Astrocyte (in vitro differentiated cells and primary cell): ENCODE results near the gene KIZ. TPM values are rescaled to one million over a fixed set of nuclear protein-coding genes. Genes with fewer than 3 reads are reported as not detected.

Source experiments
- DNase-seq: peaks from one replicate; pipeline ENCODE4 v3.0.0-alpha.2; 2010; ENCODE audit warnings: low read depth
- FAIRE-seq: peaks from 2 replicates; lab custom pipeline; 2011; peaks lifted over from hg19 to GRCh38; lab: Jason Lieb, UNC
- H2AFZ ChIP-seq: 2 replicates; pipeline ENCODE4 v1.6.0; 2012; ENCODE audit warnings: low read depth, low read length, inconsistent platforms
- H3K27ac ChIP-seq: 2 replicates; pipeline ENCODE4 v1.5.1; 2011; ENCODE audit warnings: low read depth, low read length, inconsistent platforms
- H3K27me3 ChIP-seq: 2 replicates; pipeline ENCODE4 v1.6.0; 2011; ENCODE audit warnings: low read length, inconsistent platforms; ENCODE audit not compliant: insufficient read depth
- H3K36me3 ChIP-seq: 2 replicates; pipeline ENCODE4 v1.5.1; 2011; ENCODE audit warnings: low read length, inconsistent platforms; ENCODE audit not compliant: insufficient read depth
- H3K4me1 ChIP-seq: 2 replicates; pipeline ENCODE4 v1.5.1; 2011; ENCODE audit warnings: low read length, inconsistent platforms; ENCODE audit not compliant: insufficient read depth
- H3K4me2 ChIP-seq: 2 replicates; pipeline ENCODE4 v1.6.0; 2012; ENCODE audit warnings: low read length, inconsistent platforms
- H3K4me3 ChIP-seq: 2 replicates; pipeline ENCODE4 v1.5.1; 2011; ENCODE audit warnings: low read depth, mild to moderate bottlenecking, low read length, inconsistent platforms; ENCODE audit not compliant: insufficient read depth
- H3K79me2 ChIP-seq: 2 replicates; pipeline ENCODE4 v1.6.0; 2012; ENCODE audit warnings: mild to moderate bottlenecking, low read length, inconsistent platforms; ENCODE audit not compliant: insufficient read depth
- H3K9ac ChIP-seq: 2 replicates; pipeline ENCODE4 v1.6.0; 2012; ENCODE audit warnings: mild to moderate bottlenecking, low read length, inconsistent platforms
- H3K9me3 ChIP-seq: 2 replicates; pipeline ENCODE4 v1.5.1; 2012; ENCODE audit warnings: low read depth, mild to moderate bottlenecking, low read length, inconsistent platforms; ENCODE audit not compliant: insufficient read depth
- H4K20me1 ChIP-seq: 2 replicates; pipeline ENCODE4 v1.6.0; 2012; ENCODE audit warnings: low read length, inconsistent platforms; ENCODE audit not compliant: insufficient read depth
- H3K27ac Mint-ChIP-seq: one replicate; pipeline ENCODE4 v1.8.0; 2021; ENCODE audit warnings: mild to moderate bottlenecking, mixed read lengths; ENCODE audit not compliant: unreplicated experiment
- H3K27me3 Mint-ChIP-seq: one replicate; pipeline ENCODE4 v1.8.0; 2021; ENCODE audit warnings: low read depth, mixed read lengths; ENCODE audit not compliant: unreplicated experiment
- H3K36me3 Mint-ChIP-seq: one replicate; pipeline ENCODE4 v1.8.0; 2021; ENCODE audit warnings: low read depth, mixed read lengths; ENCODE audit not compliant: unreplicated experiment
- H3K4me1 Mint-ChIP-seq: one replicate; pipeline ENCODE4 v1.8.0; 2021; ENCODE audit warnings: low read depth, mixed read lengths; ENCODE audit not compliant: unreplicated experiment
- H3K4me3 Mint-ChIP-seq: one replicate; pipeline ENCODE4 v1.8.0; 2021; ENCODE audit warnings: mild to moderate bottlenecking, moderate library complexity, mixed read lengths; ENCODE audit not compliant: unreplicated experiment
- H3K9me3 Mint-ChIP-seq: one replicate; pipeline ENCODE4 v1.8.0; 2021; ENCODE audit warnings: mild to moderate bottlenecking, mixed read lengths; ENCODE audit not compliant: unreplicated experiment
- EZH2 ChIP-seq: IDR thresholded peaks from 2 replicates; pipeline ENCODE4 v1.6.1; 2012; ENCODE audit warnings: mild to moderate bottlenecking, low read length, inconsistent platforms; ENCODE audit not compliant: insufficient read depth
- total RNA-seq: library from RNA; stranded (reverse); gene quantifications from 2 replicates; pipeline ENCODE4 v1.2.1, GENCODE V29; 2021
- TF ChIP-seq, protein P1 (sequence below): IDR thresholded peaks from 2 replicates; pipeline ENCODE4 v1.5.1; 2011; ENCODE audit warnings: low read depth, mild to moderate bottlenecking, inconsistent platforms, low read length, moderate library complexity; ENCODE audit not compliant: insufficient read depth

KIZ gene
- total RNA-seq, 1 donor from 2014 or later: 9.7 TPM

DNA sequence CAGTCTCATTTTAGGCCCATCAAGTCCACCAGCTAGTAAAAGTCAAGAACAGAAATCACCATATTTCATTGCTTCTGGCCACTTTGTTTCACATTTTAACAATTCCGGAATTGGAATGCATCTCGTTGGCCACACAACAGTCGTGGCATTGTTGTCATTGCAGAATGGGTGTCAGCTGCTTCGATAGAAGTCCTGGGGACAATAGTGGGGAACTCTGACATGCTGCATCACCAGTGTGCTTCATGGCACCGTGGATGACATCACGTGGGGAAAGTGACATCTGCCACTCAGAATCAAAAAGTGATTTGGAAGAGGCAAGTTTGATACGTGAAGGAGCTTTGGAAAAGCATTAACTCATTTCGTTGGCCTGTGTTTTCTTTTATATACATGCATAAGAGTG, 133.5 kb downstream of the KIZ start:
- Mint-ChIP-seq H3K36me3 (no peaks in the 10 kb centered on the region), H3K27me3 (peaks cover 1% of the 10 kb centered on the region), H3K4me1 (no peaks in the 10 kb centered on the region), H3K27ac (no peak overlapping the region), H3K9me3 (no peaks in the 10 kb centered on the region), H3K4me3 (no peak overlapping the region)
- H2AFZ ChIP-seq: no peak overlapping the region
- no peak for DNase-seq
- no peaks in the 10 kb centered on the region for H3K9me3 ChIP-seq
- no peak for TF ChIP-seq EZH2
- TF ChIP-seq, protein P1, sequence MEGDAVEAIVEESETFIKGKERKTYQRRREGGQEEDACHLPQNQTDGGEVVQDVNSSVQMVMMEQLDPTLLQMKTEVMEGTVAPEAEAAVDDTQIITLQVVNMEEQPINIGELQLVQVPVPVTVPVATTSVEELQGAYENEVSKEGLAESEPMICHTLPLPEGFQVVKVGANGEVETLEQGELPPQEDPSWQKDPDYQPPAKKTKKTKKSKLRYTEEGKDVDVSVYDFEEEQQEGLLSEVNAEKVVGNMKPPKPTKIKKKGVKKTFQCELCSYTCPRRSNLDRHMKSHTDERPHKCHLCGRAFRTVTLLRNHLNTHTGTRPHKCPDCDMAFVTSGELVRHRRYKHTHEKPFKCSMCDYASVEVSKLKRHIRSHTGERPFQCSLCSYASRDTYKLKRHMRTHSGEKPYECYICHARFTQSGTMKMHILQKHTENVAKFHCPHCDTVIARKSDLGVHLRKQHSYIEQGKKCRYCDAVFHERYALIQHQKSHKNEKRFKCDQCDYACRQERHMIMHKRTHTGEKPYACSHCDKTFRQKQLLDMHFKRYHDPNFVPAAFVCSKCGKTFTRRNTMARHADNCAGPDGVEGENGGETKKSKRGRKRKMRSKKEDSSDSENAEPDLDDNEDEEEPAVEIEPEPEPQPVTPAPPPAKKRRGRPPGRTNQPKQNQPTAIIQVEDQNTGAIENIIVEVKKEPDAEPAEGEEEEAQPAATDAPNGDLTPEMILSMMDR: no peak
- no peak overlapping the region for H3K4me2 ChIP-seq
- H3K27me3 ChIP-seq: no peaks in the 10 kb centered on the region
- no peak overlapping the region for H3K4me3 ChIP-seq
- H3K4me1 ChIP-seq: no peaks in the 10 kb centered on the region
- H3K36me3 ChIP-seq: no peaks in the 10 kb centered on the region
- no peak for FAIRE-seq
- no peak overlapping the region for H3K9ac ChIP-seq
- H3K27ac ChIP-seq: no peak overlapping the region
- no peaks in the 10 kb centered on the region for H4K20me1 ChIP-seq
- H3K79me2 ChIP-seq: no peaks in the 10 kb centered on the region

DNA sequence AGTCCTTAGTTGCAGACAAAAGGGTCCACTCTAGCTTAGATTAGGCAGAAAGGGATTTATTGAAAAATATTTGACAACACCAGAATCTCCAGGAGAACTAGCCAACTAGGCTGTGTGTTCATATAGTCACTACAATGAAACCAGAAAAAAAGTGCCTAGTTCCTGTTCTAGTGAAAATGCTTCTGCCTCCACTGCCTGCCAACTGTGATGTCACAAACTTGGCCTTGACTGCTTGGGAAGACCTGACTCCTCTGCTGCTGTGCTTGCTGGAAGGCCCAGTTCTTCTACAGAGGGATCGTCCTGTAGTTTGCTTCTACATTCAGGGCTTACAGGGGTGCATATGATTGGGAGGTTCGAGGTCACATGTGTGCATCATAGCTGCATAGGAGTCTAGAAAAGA, 136.9 kb downstream of the KIZ start:
- peaks cover 11% of the 10 kb centered on the region for H3K9me3 Mint-ChIP-seq
- no peak for TF ChIP-seq EZH2
- TF ChIP-seq, protein P1: no peak

DNA sequence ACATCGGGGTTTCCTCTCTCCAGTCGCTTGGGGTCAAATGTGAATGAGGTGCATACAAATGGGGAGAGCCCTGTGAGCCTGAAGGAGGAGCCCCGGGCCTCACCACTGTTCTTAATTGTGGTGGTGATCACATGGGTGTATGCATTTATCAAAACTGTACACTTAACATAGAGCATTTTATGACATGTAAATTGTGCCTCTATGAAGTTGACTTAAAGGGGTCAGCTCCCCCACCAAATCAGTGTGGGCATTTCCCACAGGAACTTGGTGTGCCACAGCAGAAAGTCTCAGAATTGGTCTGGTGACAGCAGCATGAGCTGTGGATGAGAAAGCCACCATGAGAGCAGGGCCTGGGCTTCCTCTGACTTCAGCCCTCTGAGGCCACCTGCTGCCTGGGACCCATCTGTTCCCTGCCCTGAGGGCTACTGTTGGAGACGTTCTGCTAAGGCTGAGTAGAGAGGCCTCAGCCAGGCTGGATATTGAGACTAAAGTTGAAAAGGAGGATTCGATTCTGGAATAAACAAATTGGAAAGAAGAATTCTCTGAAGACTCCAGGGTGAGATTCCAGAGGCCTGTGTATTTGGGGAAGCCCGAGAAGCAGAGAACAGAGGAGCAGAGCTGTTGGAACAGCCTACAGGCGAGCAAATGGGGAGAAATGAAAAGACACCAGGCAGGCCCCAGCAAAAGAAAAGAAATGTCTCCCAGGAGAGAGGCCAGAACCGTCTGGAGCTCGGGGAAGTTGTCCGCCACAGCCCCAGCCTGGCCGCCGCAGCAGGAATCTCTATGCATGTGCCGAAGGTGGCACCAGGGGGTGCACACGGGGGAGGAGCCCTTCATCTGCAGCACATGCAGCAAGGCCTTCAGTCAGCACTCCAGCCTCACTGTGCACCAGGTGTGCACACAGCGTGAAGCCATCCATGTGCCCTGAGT, 139.6 kb downstream of the KIZ start:
- H3K4me3 Mint-ChIP-seq: no peak overlapping the region
- TF ChIP-seq EZH2: no peak
- TF ChIP-seq, protein P1: no peak
- H3K36me3 ChIP-seq: no peaks in the 10 kb centered on the region
- peaks cover 10% of the 10 kb centered on the region for H3K9me3 ChIP-seq
- no peaks in the 10 kb centered on the region for H4K20me1 ChIP-seq
- peaks cover 12% of the 10 kb centered on the region for H3K27me3 Mint-ChIP-seq
- H3K4me1 ChIP-seq: no peaks in the 10 kb centered on the region
- H3K4me1 Mint-ChIP-seq: no peaks in the 10 kb centered on the region
- no peak for DNase-seq
- no peak overlapping the region for H3K9ac ChIP-seq
- no peak overlapping the region for H3K27ac ChIP-seq
- H3K27me3 ChIP-seq: no peaks in the 10 kb centered on the region
- no peak overlapping the region for H3K27ac Mint-ChIP-seq
- H2AFZ ChIP-seq: no peak overlapping the region
- no peak overlapping the region for H3K4me2 ChIP-seq
- no peaks in the 10 kb centered on the region for H3K79me2 ChIP-seq
- FAIRE-seq: no peak
- no peak overlapping the region for H3K4me3 ChIP-seq
- H3K36me3 Mint-ChIP-seq: peaks cover 3% of the 10 kb centered on the region
- H3K9me3 Mint-ChIP-seq: peaks cover 11% of the 10 kb centered on the region

More for the DNA sequence above, 136.9 kb downstream of the KIZ start:
- FAIRE-seq (no peak), DNase-seq (no peak)
- H3K4me2 ChIP-seq: no peak overlapping the region
- no peaks in the 10 kb centered on the region for H4K20me1 ChIP-seq
- Mint-ChIP-seq H3K4me3 (no peak overlapping the region), H3K27me3 (peaks cover 7% of the 10 kb centered on the region), H3K36me3 (peaks cover 3% of the 10 kb centered on the region), H3K27ac (no peak overlapping the region), H3K4me1 (no peaks in the 10 kb centered on the region)
- no peaks in the 10 kb centered on the region for H3K79me2 ChIP-seq
- H3K4me3 ChIP-seq: no peak overlapping the region
- H3K9ac ChIP-seq: no peak overlapping the region
- H3K27me3 ChIP-seq: no peaks in the 10 kb centered on the region
- H3K36me3 ChIP-seq: no peaks in the 10 kb centered on the region
- H3K4me1 ChIP-seq: no peaks in the 10 kb centered on the region
- no peak overlapping the region for H2AFZ ChIP-seq
- H3K9me3 ChIP-seq: peaks cover 8% of the 10 kb centered on the region
- H3K27ac ChIP-seq: no peak overlapping the region
